SJSA1 (cell line): Measurements from ENCODE around the gene KRTAP5-4. TPM values are rescaled to one million over a fixed set of nuclear protein-coding genes. Genes with fewer than 3 reads are reported as not detected.
"Not testable (repeated sequence)": the region's sequence is repeated elsewhere in the genome, so short reads cannot be mapped to it uniquely, and the experiment has no call there.

Experiments
- DNase-seq, 2 experiments: peaks; one replicate each; pipeline ENCODE4 v3.0.0-alpha.2; 2015 to 2020; ENCODE audit warnings: low spot score in 2 of 2, low read depth in 1 of 2
- H3K27ac ChIP-seq: fragments of 250-450 bp; sonication (Bioruptor Pico); 2 replicates; pipeline ENCODE4 v1.5.1; 2020; ENCODE audit warnings: mild to moderate bottlenecking, moderate library complexity
- H3K27me3 ChIP-seq: fragments of 250-450 bp; sonication (Bioruptor Pico); replicated peaks from 2 replicates; pipeline ENCODE4 v1.5.1; 2020; ENCODE audit warnings: mild to moderate bottlenecking, moderate library complexity
- H3K36me3 ChIP-seq: fragments of 250-450 bp; sonication (Bioruptor Pico); 2 replicates; pipeline ENCODE4 v1.5.1; 2020; ENCODE audit warnings: mild to moderate bottlenecking
- H3K4me1 ChIP-seq: fragments of 250-450 bp; sonication (Bioruptor Pico); replicated peaks from 2 replicates; pipeline ENCODE4 v1.6.1; 2021; ENCODE audit warnings: mild to moderate bottlenecking
- H3K4me3 ChIP-seq: fragments of 250-450 bp; sonication (Bioruptor Pico); 2 replicates; pipeline ENCODE4 v1.5.1; 2020; ENCODE audit warnings: mild to moderate bottlenecking
- H3K9me3 ChIP-seq: fragments of 250-450 bp; sonication (Bioruptor Pico); replicated peaks from 2 replicates; pipeline ENCODE4 v1.5.1; 2020; ENCODE audit warnings: mild to moderate bottlenecking
- total RNA-seq: library from RNA; depleted of rRNA; stranded (reverse); fragments of >200 nt; shearing (Covaris generic); gene quantifications from 2 replicates; pipeline ENCODE4 v1.2.3, GENCODE V29; 2014

Gene KRTAP5-4
- total RNA-seq, 1 experiment from 2014 or later: not detected

DNA sequence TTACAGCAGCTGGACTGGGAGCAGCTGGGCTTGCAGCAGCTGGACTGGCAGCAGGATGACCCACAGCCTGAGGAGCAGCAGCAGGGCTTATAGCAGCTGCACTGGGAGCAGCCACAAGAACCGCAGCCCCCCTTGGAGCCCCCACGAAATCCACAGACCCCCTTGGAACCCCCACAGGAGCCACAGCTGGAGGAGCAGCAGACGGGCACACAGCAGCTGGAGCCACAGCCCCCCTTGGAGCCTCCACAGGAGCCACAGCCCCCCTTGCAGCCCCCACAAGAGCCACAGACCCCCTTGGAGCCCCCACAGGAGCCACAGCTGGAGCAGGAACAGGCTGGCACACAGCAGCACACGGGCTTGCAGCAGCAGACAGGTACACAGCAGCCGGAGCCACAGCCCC, 14.0 kb downstream of the KRTAP5-4 start:
- H3K4me1 ChIP-seq, DNase-seq, H3K9me3 ChIP-seq, H3K27ac ChIP-seq, H3K36me3 ChIP-seq, H3K4me3 ChIP-seq, H3K27me3 ChIP-seq: not testable (repeated sequence)

DNA sequence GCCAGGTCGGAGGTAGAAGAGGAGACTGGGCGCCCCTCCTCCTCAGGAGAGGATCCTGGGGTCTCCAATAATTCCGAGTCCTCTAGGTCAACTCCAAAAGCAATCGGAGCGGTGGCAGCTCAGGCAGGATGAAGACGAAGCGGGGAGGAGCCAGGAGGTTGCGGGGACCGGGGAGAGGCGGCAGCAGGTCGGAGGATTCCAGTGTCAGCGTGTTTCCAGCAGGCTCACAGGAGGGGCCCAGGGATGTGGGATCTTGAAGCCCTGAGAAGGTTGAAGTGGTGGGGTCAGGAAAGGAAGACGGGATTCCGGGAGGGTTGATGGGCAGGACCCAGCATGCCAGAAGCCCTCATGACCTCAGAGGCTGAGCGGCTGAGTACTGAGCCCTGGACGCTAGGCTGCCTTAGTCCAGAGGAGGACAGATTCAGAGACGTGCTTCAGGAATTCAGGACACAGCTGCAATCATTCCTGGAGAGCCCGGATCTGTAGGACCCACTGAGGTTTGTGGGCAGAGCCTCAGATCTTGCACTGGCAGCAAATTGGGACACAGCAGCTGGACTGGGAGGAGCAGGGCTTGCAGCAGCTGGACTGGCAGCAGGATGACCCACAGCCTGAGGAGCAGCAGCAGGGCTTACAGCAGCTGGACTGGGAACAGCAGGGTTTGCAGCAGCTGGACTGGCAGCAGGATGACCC, 14.6 kb downstream of the KRTAP5-4 start:
- H3K9me3 ChIP-seq, H3K27me3 ChIP-seq, H3K4me1 ChIP-seq, DNase-seq, H3K4me3 ChIP-seq, H3K27ac ChIP-seq, H3K36me3 ChIP-seq: not testable (repeated sequence)

DNA sequence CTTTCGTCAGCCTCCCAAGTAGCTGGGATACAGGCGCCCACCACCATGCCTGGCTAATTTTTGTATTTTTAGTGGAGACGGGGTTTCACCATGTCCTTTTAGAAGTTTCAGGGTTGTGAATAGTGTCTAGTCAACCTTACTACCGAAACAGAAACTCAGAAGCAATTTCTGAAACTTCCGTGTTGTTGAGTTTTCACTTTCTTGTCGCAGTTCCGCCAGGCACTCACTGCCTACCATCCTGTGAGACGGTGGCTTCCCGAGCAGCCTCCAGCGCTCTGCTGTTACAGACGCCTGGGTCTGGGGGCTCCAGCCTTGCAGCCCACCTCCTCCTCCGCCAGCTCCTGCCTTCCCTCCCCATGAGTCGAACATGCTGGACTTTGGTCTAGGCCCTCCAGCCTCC, 16.0 kb downstream of the KRTAP5-4 start:
- H3K27me3 ChIP-seq, DNase-seq, H3K36me3 ChIP-seq, H3K9me3 ChIP-seq, H3K27ac ChIP-seq, H3K4me1 ChIP-seq, H3K4me3 ChIP-seq: not testable (repeated sequence)

DNA sequence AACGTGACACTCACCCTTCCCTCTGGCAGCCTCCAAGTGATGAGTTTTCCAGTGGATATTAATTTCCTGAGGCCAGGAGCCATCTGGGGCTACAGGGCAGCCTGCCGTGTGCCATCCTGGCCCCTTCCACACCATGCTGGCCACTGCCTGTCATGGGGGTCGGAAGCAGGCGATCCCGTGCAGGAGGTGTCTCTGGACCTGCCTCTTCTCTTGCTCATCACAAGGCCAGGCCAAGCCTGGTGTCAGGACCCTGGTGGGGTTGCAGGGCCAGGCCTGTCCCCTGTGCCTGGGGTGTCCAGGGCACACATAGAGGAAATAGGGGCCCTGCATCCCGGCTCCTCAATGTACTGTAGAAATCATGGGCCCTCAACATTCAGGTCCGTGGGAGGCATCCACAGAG, 17.2 kb downstream of the KRTAP5-4 start:
- no peak for DNase-seq
- Histone ChIP-seq H3K27ac (no peak overlapping the region), H3K27me3 (no peaks in the 10 kb centered on the region), H3K4me3 (no peak overlapping the region), H3K36me3 (no peaks in the 10 kb centered on the region), H3K9me3 (no peaks in the 10 kb centered on the region), H3K4me1 (no peaks in the 10 kb centered on the region)

DNA sequence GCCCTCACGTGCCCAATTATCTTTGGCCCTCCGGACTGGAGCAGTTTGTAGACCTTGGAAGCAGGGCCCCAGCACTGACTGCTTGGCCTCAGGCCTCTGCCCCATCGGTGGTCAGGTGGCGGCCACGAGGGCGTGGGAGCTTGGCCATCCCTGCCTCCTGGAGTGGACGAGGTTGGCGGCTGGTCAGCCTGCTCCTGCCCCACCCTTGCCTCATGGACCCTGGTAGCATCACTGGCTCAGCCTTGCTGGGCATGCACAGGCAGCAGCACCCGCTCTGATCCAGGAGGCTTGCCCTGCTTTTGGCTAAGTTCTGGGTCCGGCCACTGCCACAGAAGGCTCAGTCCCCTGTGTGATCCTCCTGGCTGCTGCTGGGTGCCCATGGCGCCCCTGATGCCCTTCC, 17.8 kb downstream of the KRTAP5-4 start:
- Histone ChIP-seq H3K36me3 (no peaks in the 10 kb centered on the region), H3K9me3 (no peaks in the 10 kb centered on the region), H3K27ac (no peak overlapping the region), H3K4me3 (no peak overlapping the region), H3K27me3 (no peaks in the 10 kb centered on the region), H3K4me1 (no peaks in the 10 kb centered on the region)
- DNase-seq: no peak

DNA sequence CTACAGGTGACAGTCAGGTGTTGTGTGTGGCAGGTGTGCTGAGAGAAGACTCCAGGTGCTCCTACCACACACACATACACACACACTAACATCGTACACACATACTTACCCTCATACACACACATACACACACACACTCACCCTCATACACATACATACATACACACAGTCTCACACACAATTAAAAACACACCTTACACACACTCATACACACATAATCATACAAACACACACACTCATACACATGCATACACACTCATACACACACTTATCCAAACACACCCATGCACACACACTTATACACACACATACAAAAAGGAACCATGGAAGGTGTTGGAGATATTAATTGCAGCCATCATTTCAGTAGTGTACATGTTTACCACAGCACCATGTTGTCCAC, 18.3 kb downstream of the KRTAP5-4 start:
- DNase-seq: no peak
- H3K9me3 ChIP-seq: no peaks in the 10 kb centered on the region
- no peaks in the 10 kb centered on the region for H3K36me3 ChIP-seq
- no peak overlapping the region for H3K27ac ChIP-seq
- H3K4me1 ChIP-seq: no peaks in the 10 kb centered on the region
- no peaks in the 10 kb centered on the region for H3K27me3 ChIP-seq
- H3K4me3 ChIP-seq: no peak overlapping the region

DNA sequence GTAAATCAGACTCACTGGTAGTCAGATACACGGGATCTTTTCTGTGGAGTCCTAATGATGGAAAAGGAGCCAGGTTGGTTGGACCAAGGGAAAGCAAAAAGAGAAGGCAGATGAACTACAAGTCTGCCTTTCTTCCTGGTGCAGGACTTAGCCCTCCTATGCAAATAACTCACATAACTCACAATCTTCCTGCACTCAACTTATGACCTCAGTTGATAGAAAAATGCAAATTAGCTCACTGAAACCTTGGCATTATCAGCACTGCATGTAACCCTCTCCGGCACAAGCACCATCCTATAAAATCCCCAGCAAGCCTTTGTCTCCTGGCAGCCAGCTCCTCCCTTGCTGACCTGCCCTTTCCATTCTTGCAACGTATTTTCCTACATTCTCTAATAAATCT, 20.3 kb downstream of the KRTAP5-4 start:
- DNase-seq, H3K4me3 ChIP-seq, H3K9me3 ChIP-seq, H3K36me3 ChIP-seq, H3K27me3 ChIP-seq, H3K4me1 ChIP-seq, H3K27ac ChIP-seq: not testable (repeated sequence)

DNA sequence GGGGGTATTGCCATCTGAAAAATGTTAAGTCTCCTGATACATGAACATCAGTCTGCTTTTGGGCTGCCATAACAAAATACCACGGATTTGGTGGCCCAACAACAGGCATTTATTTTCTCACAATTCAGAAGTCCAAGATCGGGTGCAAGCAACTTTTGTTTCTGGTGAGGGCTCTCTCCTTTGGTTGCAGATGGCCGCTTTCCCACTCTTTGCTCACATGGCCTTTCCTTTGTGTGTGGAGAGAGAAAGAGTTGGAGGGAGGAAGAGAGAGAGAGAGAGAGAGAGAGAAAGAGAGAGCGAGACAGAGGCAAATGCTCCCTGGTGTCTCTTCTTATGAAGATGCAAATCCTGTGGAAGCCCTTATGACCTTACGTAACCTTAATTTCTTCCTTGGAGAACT, 21.3 kb downstream of the KRTAP5-4 start:
- Histone ChIP-seq H3K9me3 (no peaks in the 10 kb centered on the region), H3K27ac (no peak overlapping the region), H3K4me3 (no peak overlapping the region), H3K36me3 (no peaks in the 10 kb centered on the region), H3K27me3 (no peaks in the 10 kb centered on the region), H3K4me1 (no peaks in the 10 kb centered on the region)
- no peak for DNase-seq

DNA sequence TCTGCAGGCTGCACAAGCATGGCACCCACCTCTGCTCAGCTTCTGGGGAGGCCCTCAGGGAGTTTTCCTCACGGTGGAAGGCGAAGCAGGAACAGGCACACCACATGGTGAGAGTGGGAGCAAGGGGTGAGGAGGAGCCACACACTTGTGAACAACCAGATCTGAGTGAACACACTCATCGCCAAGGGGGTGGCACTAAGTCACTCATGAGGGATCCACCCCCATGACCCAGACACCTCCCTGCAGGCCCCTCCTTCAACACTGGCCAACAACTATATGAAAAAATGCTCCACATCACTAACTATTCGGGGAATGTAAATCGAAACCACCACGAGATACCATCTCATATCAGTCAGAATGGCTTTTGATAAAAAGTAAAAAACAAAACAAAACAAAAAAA, 23.1 kb downstream of the KRTAP5-4 start:
- H3K36me3 ChIP-seq: no peaks in the 10 kb centered on the region
- no peak overlapping the region for H3K27ac ChIP-seq
- no peaks in the 10 kb centered on the region for H3K9me3 ChIP-seq
- no peaks in the 10 kb centered on the region for H3K4me1 ChIP-seq
- H3K27me3 ChIP-seq: no peaks in the 10 kb centered on the region
- no peak for DNase-seq
- no peak overlapping the region for H3K4me3 ChIP-seq

DNA sequence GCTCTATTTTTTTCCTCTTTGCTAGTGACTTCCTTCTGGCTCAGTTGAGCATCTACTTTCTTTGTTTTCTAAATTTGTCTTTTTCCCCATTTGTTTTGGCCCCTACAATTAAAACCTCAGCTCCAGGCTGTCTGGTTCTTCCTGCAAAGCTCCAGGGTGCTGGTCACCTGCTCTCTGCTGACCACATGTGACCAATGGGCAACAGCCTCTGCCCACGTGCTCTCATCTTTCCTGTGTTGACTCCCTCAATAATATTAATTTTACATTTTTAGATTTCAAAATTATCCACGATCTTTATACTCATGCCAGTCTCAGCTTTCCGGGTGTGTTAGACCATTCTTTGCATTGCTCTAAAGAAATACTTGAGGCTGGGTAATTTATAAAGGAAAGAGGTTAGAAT, 23.5 kb downstream of the KRTAP5-4 start:
- not testable (repeated sequence) for DNase-seq, H3K36me3 ChIP-seq, H3K27ac ChIP-seq, H3K4me1 ChIP-seq, H3K4me3 ChIP-seq, H3K27me3 ChIP-seq, H3K9me3 ChIP-seq

DNA sequence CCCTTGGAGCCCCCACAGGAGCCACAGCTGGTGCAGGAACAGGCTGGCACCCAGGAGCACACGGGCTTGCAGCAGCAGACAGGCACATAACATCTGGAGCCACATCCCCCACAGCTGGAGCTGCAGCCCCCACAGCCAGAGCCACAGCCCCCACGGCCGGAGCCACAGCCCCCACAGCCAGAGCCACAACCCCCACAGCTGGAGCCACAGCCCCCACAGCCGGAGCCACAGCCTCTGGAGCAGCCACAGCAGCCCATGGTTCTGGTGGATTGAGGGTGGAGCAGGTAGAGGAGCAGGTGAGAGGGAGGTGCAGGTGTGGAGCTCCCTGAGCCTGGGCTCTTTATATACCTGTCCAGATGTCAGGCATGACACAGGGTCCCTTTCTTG, 24.0 kb downstream of the KRTAP5-4 start, which contains the start of gene KRTAP5-2:
TSS of gene KRTAP5-2 (minus strand) at position 301 of the 387 bp plus-strand sequence. CDS start at position 257, 44 bp downstream.
- Histone ChIP-seq H3K9me3 (no peaks in the 10 kb centered on the region), H3K4me3 (no peak within 1 kb of the TSS), H3K27me3 (0 out of 2 replicates have a peak, but pooled peaks cover 2% of the 10 kb centered on the region), H3K36me3 (no peaks in the 10 kb centered on the region), H3K4me1 (no peaks in the 10 kb centered on the region), H3K27ac (no peak within 1 kb of the TSS)
- DNase-seq: no peak

DNA sequence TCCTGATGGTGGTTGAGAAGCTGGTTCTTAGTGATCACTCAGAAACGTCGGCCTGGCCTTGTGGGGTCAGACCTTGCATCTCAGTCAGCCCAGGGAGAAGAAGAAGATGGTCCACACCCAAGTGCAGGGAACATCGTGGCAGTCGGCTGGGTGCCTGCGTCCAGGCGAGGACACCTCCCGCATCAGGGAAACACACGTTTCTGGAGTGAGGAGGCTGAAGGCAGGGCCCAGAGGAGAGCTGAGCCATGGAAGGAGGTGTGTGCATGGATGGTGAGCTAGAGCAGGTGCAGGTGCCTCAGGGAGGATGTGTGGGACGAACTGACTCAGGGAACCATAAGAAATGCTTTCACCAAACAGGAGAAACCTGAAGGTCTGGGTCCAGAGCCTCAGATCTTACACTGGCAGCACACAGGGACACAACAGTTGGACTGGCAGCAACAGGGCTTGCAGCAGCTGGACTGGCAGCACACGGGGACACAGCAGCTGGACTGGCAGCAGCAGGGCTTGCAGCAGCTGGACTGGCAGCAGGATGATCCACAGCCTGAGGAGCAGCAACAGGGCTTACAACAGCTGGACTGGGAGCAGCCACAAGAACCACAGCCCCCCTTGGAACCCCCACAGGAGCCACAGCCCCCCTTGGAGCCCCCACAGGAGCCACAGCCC, 24.5 kb downstream of the KRTAP5-4 start:
- H3K27me3 ChIP-seq: 0 out of 2 replicates have a peak, but pooled peaks cover 2% of the 10 kb centered on the region

DNA sequence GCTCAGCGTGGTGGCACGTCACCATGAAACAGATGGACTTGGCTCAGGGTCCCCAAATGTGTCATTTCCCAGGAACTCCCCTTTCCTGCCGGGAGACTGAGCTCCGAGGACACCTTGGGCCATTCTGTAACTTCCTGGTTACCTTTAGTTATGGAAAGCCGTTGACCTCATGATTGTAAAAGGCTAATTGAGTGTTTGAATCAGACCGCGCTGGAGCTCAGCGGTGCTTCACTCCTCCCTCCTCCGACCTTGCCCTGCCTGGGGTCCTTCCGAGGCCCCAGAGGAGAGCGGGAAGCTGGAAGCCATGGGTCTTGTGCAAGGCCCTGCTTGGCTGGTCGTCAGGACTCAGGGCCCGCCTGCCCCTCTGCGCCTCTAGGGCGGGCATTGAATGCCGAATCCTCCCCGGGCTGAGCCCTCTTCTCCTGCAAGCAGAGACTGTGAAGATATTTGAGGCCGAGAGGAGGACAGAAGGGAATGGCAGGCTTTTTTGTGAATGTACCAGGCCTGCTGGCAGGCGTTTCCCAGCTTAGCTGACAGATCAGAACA, 25.3 kb downstream of the KRTAP5-4 start:
- not testable (repeated sequence) for H3K27me3 ChIP-seq, H3K4me1 ChIP-seq, DNase-seq, H3K4me3 ChIP-seq, H3K9me3 ChIP-seq, H3K27ac ChIP-seq, H3K36me3 ChIP-seq

More for the DNA sequence above, 24.5 kb downstream of the KRTAP5-4 start:
- Histone ChIP-seq H3K4me1 (no peaks in the 10 kb centered on the region), H3K9me3 (no peaks in the 10 kb centered on the region), H3K4me3 (no peak overlapping the region), H3K36me3 (no peaks in the 10 kb centered on the region), H3K27ac (no peak overlapping the region)
- no peak for DNase-seq

DNA sequence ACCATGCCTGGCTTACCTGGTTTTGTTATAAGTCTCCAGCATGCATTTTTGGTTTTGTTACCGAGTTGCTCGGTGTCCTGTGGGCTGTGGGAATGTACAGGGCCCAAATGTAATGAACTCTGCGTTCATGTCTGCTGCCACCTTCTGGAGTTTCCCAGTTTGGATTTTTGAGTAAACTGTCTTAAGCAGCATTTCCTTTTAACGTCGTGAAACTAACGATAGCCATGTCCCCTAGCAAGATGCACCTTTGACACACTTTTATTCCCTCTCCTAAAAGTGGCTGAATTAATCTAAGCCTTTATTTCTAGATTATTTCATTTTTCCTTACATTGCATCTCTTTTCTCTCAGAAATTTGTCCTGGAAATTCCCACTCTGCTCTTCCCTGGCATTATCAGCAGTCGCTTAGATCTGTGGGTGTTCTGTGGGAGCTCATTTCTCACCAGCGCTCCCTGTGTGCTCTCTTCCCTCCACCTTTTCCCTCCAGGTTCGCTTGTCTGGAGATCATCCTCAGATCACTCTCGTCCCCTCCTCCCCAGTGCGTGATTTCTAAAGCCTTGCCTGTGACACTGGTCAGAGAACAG, 25.9 kb downstream of the KRTAP5-4 start:
- H3K27me3 ChIP-seq, DNase-seq, H3K36me3 ChIP-seq, H3K9me3 ChIP-seq, H3K4me1 ChIP-seq, H3K4me3 ChIP-seq, H3K27ac ChIP-seq: not testable (repeated sequence)
